GM21360 (cell line): ENCODE data around the gene SH3D21.

Experiments
- ATAC-seq: cut with Tn5 transposase; IDR thresholded peaks from one replicate; pipeline ENCODE4 v1.9.1; 2021; ENCODE audit warnings: mild to moderate bottlenecking, moderate library complexity; ENCODE audit not compliant: unreplicated experiment

The SH3D21 gene

GRCh38 chr1:36306210-36306901 is at the start of gene SH3D21:
TSS of gene SH3D21 (plus strand) at chr1:36306368. CDS start at chr1:36306421, 53 bp downstream.
- peak; percentile 18 for ATAC-seq

- no peak for ATAC-seq
These were observed 49.4 kb upstream of the SH3D21 start for GRCh38 chr1:36256558-36257374.

GRCh38 chr1:36257375-36257767 is 48.8 kb upstream of the SH3D21 start:
- no peak for ATAC-seq

- no peak for ATAC-seq
These were observed 47.2 kb upstream of the SH3D21 start for GRCh38 chr1:36258960-36259344.

- no peak for ATAC-seq
These were observed 37.2 kb upstream of the SH3D21 start for GRCh38 chr1:36268981-36269380.

GRCh38 chr1:36269408-36269838 is 36.7 kb upstream of the SH3D21 start:
- no peak for ATAC-seq

GRCh38 chr1:36273024-36273423 is 33.1 kb upstream of the SH3D21 start:
- no peak for ATAC-seq

- ATAC-seq: no peak
These were observed 32.0 kb upstream of the SH3D21 start for GRCh38 chr1:36274201-36274600.

- ATAC-seq: no peak
These were observed 29.5 kb upstream of the SH3D21 start for GRCh38 chr1:36276688-36277087.

- ATAC-seq: no peak
These were observed 26.9 kb upstream of the SH3D21 start for GRCh38 chr1:36279110-36279788.

GRCh38 chr1:36279789-36280296 is 26.3 kb upstream of the SH3D21 start:
- ATAC-seq: no peak

GRCh38 chr1:36284061-36284460 is 22.1 kb upstream of the SH3D21 start:
- no peak for ATAC-seq

- ATAC-seq: no peak
These were observed 21.7 kb upstream of the SH3D21 start for GRCh38 chr1:36284517-36284916.

- ATAC-seq: no peak
These were observed 20.6 kb upstream of the SH3D21 start for GRCh38 chr1:36285443-36286101.

- no peak for ATAC-seq
These were observed 19.4 kb upstream of the SH3D21 start for GRCh38 chr1:36286802-36287201.

- ATAC-seq: no peak
These were observed 18.6 kb upstream of the SH3D21 start for GRCh38 chr1:36287595-36287994.

GRCh38 chr1:36295390-36295789 is 10.8 kb upstream of the SH3D21 start:
- no peak for ATAC-seq

- no peak for ATAC-seq
These were observed 9.1 kb upstream of the SH3D21 start for GRCh38 chr1:36297062-36297461.

GRCh38 chr1:36298640-36299039 is 7.5 kb upstream of the SH3D21 start:
- no peak for ATAC-seq

- ATAC-seq: no peak
These were observed 5.6 kb upstream of the SH3D21 start for GRCh38 chr1:36300526-36300925.

GRCh38 chr1:36301220-36301619 is 4.9 kb upstream of the SH3D21 start:
- no peak for ATAC-seq
